SK-N-SH treated with all-trans-retinoic acid at 6 μM for 48 hours (cell line): ENCODE data around the gene KLHL20.
"Not testable (repeated sequence)": the region's sequence is repeated elsewhere in the genome, so short reads cannot be mapped to it uniquely, and the experiment has no call there.

Experiments
- ATAC-seq: fragments of 200-7000 bp; cut with Tn5 transposase; 3 replicates; pipeline ENCODE4 v1.9.1; 2020; ENCODE audit warnings: mild to moderate bottlenecking, moderate library complexity
- ARNTL ChIP-seq: fragments of 450-650 bp; formaldehyde crosslinking; IDR thresholded peaks from 2 replicates; pipeline ENCODE4 v1.5.0; 2020; ENCODE audit warnings: low read depth, mild to moderate bottlenecking, moderate library complexity, borderline replicate concordance
- BACH2 ChIP-seq: fragments of 250-450 bp; sonication (Bioruptor Pico); IDR thresholded peaks from 2 replicates; pipeline ENCODE4 v1.9.0; 2021; ENCODE audit warnings: mild to moderate bottlenecking, borderline replicate concordance
- CSDC2 ChIP-seq: fragments of 250-450 bp; sonication (Bioruptor Pico); IDR thresholded peaks from 2 replicates; pipeline ENCODE4 v1.5.0; 2020; ENCODE audit warnings: mild to moderate bottlenecking, moderate library complexity
- GLIS3 ChIP-seq: fragments of 250-450 bp; sonication (Bioruptor Pico); IDR thresholded peaks from 2 replicates; pipeline ENCODE4 v1.5.0; 2020; ENCODE audit warnings: mild to moderate bottlenecking, moderate library complexity
- ISL1 ChIP-seq: fragments of 250-450 bp; sonication (Bioruptor Pico); IDR thresholded peaks from 2 replicates; pipeline ENCODE4 v2.1.2; 2022; ENCODE audit warnings: mild to moderate bottlenecking, moderate library complexity
- OSR1 ChIP-seq: fragments of 250-450 bp; sonication (Bioruptor Pico); IDR thresholded peaks from 2 replicates; pipeline ENCODE4 v1.8.0; 2022; ENCODE audit warnings: moderate library complexity, mild to moderate bottlenecking, inconsistent platforms
- POU6F1 ChIP-seq: fragments of 250-450 bp; sonication (Bioruptor Pico); IDR thresholded peaks from 2 replicates; pipeline ENCODE4 v1.8.0; 2021; ENCODE audit warnings: low read depth, mild to moderate bottlenecking, moderate library complexity, borderline replicate concordance
- RARB ChIP-seq: fragments of 250-450 bp; sonication (Bioruptor Pico); IDR thresholded peaks from 2 replicates; pipeline ENCODE4 v1.8.0; 2021; ENCODE audit warnings: mild to moderate bottlenecking, moderate library complexity
- TCF4 ChIP-seq: fragments of 250-450 bp; sonication (Bioruptor Pico); IDR thresholded peaks from 2 replicates; pipeline ENCODE4 v1.8.0; 2021; ENCODE audit warnings: mild to moderate bottlenecking, moderate library complexity, borderline replicate concordance
- TOX ChIP-seq: fragments of 250-450 bp; sonication (Bioruptor Pico); IDR thresholded peaks from 2 replicates; pipeline ENCODE4 v1.8.0; 2021; ENCODE audit warnings: mild to moderate bottlenecking, moderate library complexity, borderline replicate concordance
- ZFP3 ChIP-seq: fragments of 250-450 bp; sonication (Bioruptor Pico); IDR thresholded peaks from 2 replicates; pipeline ENCODE4 v1.5.0; 2020; ENCODE audit warnings: mild to moderate bottlenecking, moderate library complexity
- ZFP30 ChIP-seq: fragments of 450-650 bp; formaldehyde crosslinking; IDR thresholded peaks from 2 replicates; pipeline ENCODE4 v1.5.0; 2022; ENCODE audit warnings: mild to moderate bottlenecking, moderate library complexity
- ZNF70 ChIP-seq: fragments of 450-650 bp; formaldehyde crosslinking; IDR thresholded peaks from 2 replicates; pipeline ENCODE4 v1.5.0; 2020; ENCODE audit warnings: mild to moderate bottlenecking, moderate library complexity
- ZNF8 ChIP-seq: fragments of 450-650 bp; formaldehyde crosslinking; IDR thresholded peaks from 2 replicates; pipeline ENCODE4 v1.5.0; 2020; ENCODE audit warnings: mild to moderate bottlenecking, moderate library complexity
- TF ChIP-seq, protein P1 (sequence below): fragments of 250-450 bp; sonication (Bioruptor Pico); IDR thresholded peaks from 2 replicates; pipeline ENCODE4 v1.5.1; 2021; ENCODE audit warnings: mild to moderate bottlenecking, moderate library complexity
- TF ChIP-seq, protein P2 (sequence below): fragments of 250-450 bp; sonication (Bioruptor Pico); IDR thresholded peaks from 2 replicates; pipeline ENCODE4 v1.8.0; 2020; ENCODE audit warnings: mild to moderate bottlenecking, moderate library complexity, borderline replicate concordance
- TF ChIP-seq, protein P3 (sequence below): fragments of 250-450 bp; sonication (Bioruptor Pico); IDR thresholded peaks from 2 replicates; pipeline ENCODE4 v1.5.1; 2020; ENCODE audit warnings: low read depth, mild to moderate bottlenecking, moderate library complexity
- TF ChIP-seq, protein P4 (sequence below): fragments of 250-450 bp; sonication (Bioruptor Pico); IDR thresholded peaks from 2 replicates; pipeline ENCODE4 v1.5.0; 2020; ENCODE audit warnings: mild to moderate bottlenecking, moderate library complexity

The KLHL20 gene

DNA sequence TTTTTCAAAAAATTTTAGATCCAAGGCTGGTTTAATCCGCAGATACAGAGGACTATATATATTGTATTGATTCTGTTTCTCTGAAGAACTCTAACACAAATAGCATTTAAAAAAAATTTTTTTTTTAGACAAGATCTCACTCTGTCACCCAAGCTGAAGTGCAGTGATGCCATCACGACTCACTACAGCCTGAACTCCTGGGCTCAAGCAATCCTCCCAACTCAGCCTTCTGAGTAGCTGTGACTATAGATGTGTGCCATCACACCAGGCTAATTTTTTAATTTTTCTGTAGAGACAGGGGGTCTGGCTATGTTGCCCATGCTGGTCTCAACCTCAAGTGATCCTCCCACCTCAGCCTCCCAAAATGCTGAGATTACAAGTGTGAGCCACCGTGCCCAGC, 48.1 kb upstream of the KLHL20 start:
- ATAC-seq = peak; percentile 26; the same call in 2 of the 3 replicates
- TF ChIP-seq OSR1 (CRISPR knock-in tag) = 0 out of 2 replicates have a peak, but pooled peaks have one; percentile 45
- TF ChIP-seq GLIS3 (CRISPR knock-in tag) = no peak
- TF ChIP-seq, all 23 proteins: peak for 1

GRCh38 chr1:173669491-173669941, 45.3 kb upstream of the KLHL20 start, which contains the start of gene ANKRD45:
ANKRD45 (minus strand) TSS chr1:173669851; CDS start chr1:173659418, 10,433 bp downstream.
- TF ChIP-seq ARNTL (CRISPR knock-in tag) (no peak), TOX (CRISPR knock-in tag) (no peak), OSR1 (CRISPR knock-in tag) (no peak), TCF4 (CRISPR knock-in tag) (no peak), ZNF70 (CRISPR knock-in tag) (no peak), ISL1 (CRISPR knock-in tag) (no peak), ZNF8 (no peak), BACH2 (CRISPR knock-in tag) (no peak), POU6F1 (no peak), ZFP3 (CRISPR knock-in tag) (no peak), GLIS3 (CRISPR knock-in tag) (no peak), CSDC2 (CRISPR knock-in tag) (no peak), RARB (no peak)
- TF ChIP-seq, protein P1, sequence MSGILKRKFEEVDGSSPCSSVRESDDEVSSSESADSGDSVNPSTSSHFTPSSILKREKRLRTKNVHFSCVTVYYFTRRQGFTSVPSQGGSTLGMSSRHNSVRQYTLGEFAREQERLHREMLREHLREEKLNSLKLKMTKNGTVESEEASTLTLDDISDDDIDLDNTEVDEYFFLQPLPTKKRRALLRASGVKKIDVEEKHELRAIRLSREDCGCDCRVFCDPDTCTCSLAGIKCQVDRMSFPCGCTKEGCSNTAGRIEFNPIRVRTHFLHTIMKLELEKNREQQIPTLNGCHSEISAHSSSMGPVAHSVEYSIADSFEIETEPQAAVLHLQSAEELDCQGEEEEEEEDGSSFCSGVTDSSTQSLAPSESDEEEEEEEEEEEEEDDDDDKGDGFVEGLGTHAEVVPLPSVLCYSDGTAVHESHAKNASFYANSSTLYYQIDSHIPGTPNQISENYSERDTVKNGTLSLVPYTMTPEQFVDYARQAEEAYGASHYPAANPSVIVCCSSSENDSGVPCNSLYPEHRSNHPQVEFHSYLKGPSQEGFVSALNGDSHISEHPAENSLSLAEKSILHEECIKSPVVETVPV (CRISPR knock-in tag) = no peak
- TF ChIP-seq, protein P2, sequence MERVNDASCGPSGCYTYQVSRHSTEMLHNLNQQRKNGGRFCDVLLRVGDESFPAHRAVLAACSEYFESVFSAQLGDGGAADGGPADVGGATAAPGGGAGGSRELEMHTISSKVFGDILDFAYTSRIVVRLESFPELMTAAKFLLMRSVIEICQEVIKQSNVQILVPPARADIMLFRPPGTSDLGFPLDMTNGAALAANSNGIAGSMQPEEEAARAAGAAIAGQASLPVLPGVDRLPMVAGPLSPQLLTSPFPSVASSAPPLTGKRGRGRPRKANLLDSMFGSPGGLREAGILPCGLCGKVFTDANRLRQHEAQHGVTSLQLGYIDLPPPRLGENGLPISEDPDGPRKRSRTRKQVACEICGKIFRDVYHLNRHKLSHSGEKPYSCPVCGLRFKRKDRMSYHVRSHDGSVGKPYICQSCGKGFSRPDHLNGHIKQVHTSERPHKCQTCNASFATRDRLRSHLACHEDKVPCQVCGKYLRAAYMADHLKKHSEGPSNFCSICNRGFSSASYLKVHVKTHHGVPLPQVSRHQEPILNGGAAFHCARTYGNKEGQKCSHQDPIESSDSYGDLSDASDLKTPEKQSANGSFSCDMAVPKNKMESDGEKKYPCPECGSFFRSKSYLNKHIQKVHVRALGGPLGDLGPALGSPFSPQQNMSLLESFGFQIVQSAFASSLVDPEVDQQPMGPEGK (CRISPR knock-in tag) = no peak
- TF ChIP-seq, protein P3, sequence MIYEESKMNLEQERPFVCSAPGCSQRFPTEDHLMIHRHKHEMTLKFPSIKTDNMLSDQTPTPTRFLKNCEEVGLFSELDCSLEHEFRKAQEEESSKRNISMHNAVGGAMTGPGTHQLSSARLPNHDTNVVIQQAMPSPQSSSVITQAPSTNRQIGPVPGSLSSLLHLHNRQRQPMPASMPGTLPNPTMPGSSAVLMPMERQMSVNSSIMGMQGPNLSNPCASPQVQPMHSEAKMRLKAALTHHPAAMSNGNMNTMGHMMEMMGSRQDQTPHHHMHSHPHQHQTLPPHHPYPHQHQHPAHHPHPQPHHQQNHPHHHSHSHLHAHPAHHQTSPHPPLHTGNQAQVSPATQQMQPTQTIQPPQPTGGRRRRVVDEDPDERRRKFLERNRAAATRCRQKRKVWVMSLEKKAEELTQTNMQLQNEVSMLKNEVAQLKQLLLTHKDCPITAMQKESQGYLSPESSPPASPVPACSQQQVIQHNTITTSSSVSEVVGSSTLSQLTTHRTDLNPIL = no peak
- TF ChIP-seq, protein P4, sequence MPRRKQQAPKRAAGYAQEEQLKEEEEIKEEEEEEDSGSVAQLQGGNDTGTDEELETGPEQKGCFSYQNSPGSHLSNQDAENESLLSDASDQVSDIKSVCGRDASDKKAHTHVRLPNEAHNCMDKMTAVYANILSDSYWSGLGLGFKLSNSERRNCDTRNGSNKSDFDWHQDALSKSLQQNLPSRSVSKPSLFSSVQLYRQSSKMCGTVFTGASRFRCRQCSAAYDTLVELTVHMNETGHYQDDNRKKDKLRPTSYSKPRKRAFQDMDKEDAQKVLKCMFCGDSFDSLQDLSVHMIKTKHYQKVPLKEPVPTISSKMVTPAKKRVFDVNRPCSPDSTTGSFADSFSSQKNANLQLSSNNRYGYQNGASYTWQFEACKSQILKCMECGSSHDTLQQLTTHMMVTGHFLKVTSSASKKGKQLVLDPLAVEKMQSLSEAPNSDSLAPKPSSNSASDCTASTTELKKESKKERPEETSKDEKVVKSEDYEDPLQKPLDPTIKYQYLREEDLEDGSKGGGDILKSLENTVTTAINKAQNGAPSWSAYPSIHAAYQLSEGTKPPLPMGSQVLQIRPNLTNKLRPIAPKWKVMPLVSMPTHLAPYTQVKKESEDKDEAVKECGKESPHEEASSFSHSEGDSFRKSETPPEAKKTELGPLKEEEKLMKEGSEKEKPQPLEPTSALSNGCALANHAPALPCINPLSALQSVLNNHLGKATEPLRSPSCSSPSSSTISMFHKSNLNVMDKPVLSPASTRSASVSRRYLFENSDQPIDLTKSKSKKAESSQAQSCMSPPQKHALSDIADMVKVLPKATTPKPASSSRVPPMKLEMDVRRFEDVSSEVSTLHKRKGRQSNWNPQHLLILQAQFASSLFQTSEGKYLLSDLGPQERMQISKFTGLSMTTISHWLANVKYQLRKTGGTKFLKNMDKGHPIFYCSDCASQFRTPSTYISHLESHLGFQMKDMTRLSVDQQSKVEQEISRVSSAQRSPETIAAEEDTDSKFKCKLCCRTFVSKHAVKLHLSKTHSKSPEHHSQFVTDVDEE = no peak
- peak; percentile 95 for ATAC-seq

DNA sequence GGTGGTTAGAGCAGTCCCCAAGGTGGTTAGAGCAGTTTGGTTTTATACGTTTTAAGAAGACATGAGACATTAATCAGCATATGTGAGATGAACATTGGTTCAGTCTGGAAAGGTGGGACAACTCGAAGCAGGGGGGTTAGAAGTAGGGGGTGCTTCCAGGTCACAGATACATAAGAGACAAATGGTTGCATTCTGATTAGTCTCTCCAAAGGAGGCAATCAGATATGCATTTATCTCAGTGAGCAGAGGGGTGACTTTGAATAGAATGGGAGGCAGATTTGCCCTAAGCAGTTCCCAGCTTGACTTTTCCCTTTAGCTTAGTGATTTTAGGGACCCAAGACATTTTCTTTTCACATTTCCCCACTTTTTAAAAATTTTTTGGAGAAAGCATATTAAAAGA, 40.3 kb upstream of the KLHL20 start:
- ATAC-seq = not testable (repeated sequence)

- not testable (repeated sequence) for ATAC-seq
Measured at GRCh38 chr1:173680152-173680551, 34.6 kb upstream of the KLHL20 start.

- ATAC-seq = no peak
- no peak for TF ChIP-seq ZFP30 (CRISPR knock-in tag)
- no peak for TF ChIP-seq OSR1 (CRISPR knock-in tag)
- no peak for TF ChIP-seq CSDC2 (CRISPR knock-in tag)
- no peak for TF ChIP-seq POU6F1
- TF ChIP-seq, protein P1 (CRISPR knock-in tag) = no peak
- no peak for TF ChIP-seq ISL1 (CRISPR knock-in tag)
- TF ChIP-seq TCF4 (CRISPR knock-in tag) = no peak
- TF ChIP-seq BACH2 (CRISPR knock-in tag) = no peak
- no peak for TF ChIP-seq RARB
- TF ChIP-seq, protein P3 = no peak
Measured at GRCh38 chr1:173682184-173682583, 32.6 kb upstream of the KLHL20 start.
